IMR-90 (cell line): ENCODE measurements around the gene ZNF560.
"Not testable (repeated sequence)": the region's sequence is repeated elsewhere in the genome, so short reads cannot be mapped to it uniquely, and the experiment has no call there.

Experiments used
- CEBPB ChIP-seq: IDR thresholded peaks from 2 replicates; pipeline ENCODE4 v1.6.1; 2012; ENCODE audit warnings: low read depth, low read length, improper control_type of control experiment
- CTCF ChIP-seq: conservative IDR thresholded peaks from 2 replicates; pipeline ENCODE4 v1.5.1; 2012; ENCODE audit warnings: mild to moderate bottlenecking, low read depth, low read length, improper control_type of control experiment
- FOS ChIP-seq: fragments of 150-350 bp; IDR thresholded peaks from 2 replicates; pipeline ENCODE4 v1.6.1; 2016; ENCODE audit warnings: low read depth, low read length
- MAZ ChIP-seq: IDR thresholded peaks from 2 replicates; pipeline ENCODE4 v1.6.1; 2012; ENCODE audit warnings: low read depth, mild to moderate bottlenecking, low read length, improper control_type of control experiment, moderate library complexity, borderline replicate concordance
- MXI1 ChIP-seq: IDR thresholded peaks from 2 replicates; pipeline ENCODE4 v1.6.1; 2012; ENCODE audit warnings: low read depth, mild to moderate bottlenecking, low read length, moderate library complexity, borderline replicate concordance
- POLR2A ChIP-seq: IDR thresholded peaks from 2 replicates; pipeline ENCODE4 v1.6.1; 2012; ENCODE audit warnings: mild to moderate bottlenecking, low read depth, low read length
- RAD21 ChIP-seq: IDR thresholded peaks from 2 replicates; pipeline ENCODE4 v1.6.1; 2012; ENCODE audit warnings: low read length, improper control_type of control experiment
- RFX5 ChIP-seq: IDR thresholded peaks from 2 replicates; pipeline ENCODE4 v1.8.0; 2012; ENCODE audit warnings: low read depth, mild to moderate bottlenecking, low read length, moderate library complexity
- USF2 ChIP-seq: fragments of 150-350 bp; IDR thresholded peaks from 2 replicates; pipeline ENCODE4 v1.6.1; 2017; ENCODE audit warnings: mild to moderate bottlenecking, antibody characterized with exemption, low read length, low read depth

- not testable (repeated sequence) for TF ChIP-seq POLR2A, CTCF, FOS, RFX5, MXI1, USF2, CEBPB, RAD21, MAZ
Measured at GRCh38 chr19:9541281-9541680, 42.9 kb upstream of the ZNF560 start.
